Esophagus squamous epithelium (tissue), 4 donors: Measurements from ENCODE around the gene AKT2.

Experiments used
- CTCF ChIP-seq, 6 experiments: fragments of 450-650 bp in 4 of 6; fragments of 200-600 bp in 2 of 6; sonication (generic) in 2 of 6; IDR thresholded peaks; one replicate each; pipeline ENCODE4 v1.5.1; 2016 to 2019; ENCODE audit warnings: antibody characterized with exemption in 6 of 6, mild to moderate bottlenecking in 4 of 6, moderate library complexity in 4 of 6
- POLR2A ChIP-seq, 4 donors: fragments of 450-650 bp; IDR thresholded peaks; one replicate each; pipeline ENCODE4 v1.6.1; 2017; ENCODE audit warnings: antibody characterized with exemption in 4 of 4, mild to moderate bottlenecking in 4 of 4, moderate library complexity in 3 of 4

DNA sequence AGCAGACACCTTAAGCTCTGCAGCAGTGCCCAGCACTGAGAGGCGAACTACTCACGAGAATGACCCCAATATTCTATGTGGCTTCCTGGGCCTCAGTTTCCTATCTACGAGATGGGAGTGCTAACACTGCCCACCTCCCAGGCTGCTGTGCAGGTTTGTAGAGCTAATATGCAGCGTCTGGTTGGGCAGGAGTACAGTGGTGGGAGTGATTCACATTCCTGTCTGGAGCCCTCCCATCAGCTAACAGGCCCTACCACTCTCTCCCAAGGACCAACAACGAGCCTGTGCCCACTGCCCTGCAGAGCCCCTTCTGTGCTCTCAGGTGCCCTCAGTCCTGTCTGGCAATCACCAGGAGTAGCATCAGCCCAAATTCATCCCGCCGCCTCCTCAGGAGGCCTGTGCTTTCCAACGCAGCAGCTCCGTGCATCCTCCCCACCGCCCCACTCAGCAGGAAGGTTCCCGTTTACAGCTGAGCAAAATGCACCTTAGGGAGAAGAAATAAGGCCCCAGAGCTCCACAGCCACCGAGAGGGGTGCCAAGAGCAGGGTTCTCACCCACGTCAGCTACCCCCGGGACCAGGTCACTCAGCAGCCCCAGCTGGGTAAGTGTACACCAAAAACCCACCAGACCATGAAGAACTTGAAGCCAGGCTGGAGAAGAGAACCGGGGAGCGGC is 6.6 kb downstream of the AKT2 start:
- TF ChIP-seq CTCF (IDR thresholded peaks at IDR 0.05) (no peak), POLR2A (IDR thresholded peaks at IDR 0.05) (no peak)
